Embryonic facial prominence (tissue), 1 donor: ENCODE results near the gene GDI1.
A peak's percentile ranks its signal among the peaks of the same experiment; 100 is the strongest.
"Not testable (repeated sequence)": the region's sequence is repeated elsewhere in the genome, so short reads cannot be mapped to it uniquely, and the experiment has no call there.

Experiments used
- DNase-seq: peaks from one replicate; pipeline ENCODE4 v3.0.0-alpha.2; 2016; ENCODE audit errors: extremely low spot score

Gene GDI1

DNA sequence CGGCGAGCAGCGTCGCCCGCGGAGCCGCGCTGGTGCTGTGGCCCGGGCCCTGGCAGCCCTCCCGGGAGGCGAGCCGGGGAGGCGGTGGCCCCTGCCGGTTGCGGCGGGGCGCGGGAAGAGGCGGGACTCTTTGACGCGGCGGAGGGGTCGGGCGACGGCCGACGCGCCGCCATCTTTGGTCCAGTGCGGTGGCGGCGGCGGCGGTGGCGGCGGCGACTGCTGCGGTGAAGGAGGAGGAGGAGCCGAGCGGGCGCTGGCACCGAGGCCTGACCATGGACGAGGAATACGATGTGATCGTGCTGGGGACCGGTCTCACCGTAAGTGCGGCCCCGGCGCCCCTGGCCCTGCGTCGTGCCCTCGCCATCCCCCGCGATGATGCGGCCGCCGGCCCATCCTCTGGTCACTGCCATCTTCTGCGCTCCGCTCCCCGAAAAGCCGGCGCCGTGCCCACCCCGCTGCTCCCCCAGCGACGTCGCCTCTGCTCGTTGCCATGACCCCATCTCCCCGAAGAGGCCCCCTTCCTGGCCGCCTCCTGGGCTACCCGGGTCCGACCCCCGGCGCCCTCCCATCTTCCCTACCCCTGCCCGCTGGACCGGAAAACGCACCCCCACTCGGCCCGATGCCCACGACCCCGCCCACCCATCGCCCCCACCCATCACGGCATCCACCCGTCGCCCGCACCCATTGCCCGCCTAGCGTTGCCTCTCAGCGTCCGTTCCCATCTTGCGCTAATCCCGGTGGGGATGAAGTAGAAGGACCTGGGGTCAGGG, at the start of gene GDI1:
Gene GDI1, plus strand, starts transcription at position 172 of the 770 bp plus-strand sequence. Its CDS starts 101 bp downstream, at position 273.
- DNase-seq = no peak

DNA sequence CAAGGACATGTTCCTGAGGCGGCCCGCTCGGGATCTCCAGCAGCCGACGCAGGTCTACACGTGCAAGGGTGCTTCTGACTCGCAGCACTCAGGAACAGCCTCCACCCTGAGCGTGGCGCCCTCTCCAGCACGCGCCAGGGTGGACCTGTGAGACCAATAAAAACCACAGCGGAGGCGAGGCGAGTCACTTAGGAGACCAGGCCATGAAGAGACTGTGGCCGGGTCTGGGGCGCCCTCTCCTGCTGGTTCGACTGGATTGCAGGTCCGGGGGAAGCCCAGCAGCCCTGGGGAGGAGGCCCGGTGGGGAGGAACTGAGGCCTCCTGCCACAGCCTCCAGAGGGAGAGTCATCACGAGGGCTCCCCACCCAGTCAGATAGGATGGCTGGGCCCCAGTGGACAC, 48.9 kb upstream of the GDI1 start:
- not testable (repeated sequence) for DNase-seq

DNA sequence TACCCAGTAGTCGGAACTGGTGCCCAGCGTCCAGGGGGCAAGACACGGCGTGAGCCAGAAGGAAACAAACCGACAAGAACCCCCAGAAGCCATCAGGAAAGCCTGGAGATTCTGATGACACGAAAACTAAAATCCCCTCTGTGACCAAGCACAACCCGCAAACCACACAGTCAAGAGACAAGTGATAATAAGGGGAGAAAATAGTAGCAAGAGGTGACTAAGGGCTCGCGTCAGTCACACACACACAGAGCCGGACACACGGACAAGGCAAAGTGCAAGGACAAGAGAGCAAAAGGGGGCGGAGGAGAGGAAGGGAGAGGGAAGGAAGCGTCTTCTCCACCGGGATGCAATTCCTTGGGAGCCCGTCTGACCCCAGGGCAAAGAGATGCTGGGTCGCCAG, 48.3 kb upstream of the GDI1 start:
- not testable (repeated sequence) for DNase-seq

DNA sequence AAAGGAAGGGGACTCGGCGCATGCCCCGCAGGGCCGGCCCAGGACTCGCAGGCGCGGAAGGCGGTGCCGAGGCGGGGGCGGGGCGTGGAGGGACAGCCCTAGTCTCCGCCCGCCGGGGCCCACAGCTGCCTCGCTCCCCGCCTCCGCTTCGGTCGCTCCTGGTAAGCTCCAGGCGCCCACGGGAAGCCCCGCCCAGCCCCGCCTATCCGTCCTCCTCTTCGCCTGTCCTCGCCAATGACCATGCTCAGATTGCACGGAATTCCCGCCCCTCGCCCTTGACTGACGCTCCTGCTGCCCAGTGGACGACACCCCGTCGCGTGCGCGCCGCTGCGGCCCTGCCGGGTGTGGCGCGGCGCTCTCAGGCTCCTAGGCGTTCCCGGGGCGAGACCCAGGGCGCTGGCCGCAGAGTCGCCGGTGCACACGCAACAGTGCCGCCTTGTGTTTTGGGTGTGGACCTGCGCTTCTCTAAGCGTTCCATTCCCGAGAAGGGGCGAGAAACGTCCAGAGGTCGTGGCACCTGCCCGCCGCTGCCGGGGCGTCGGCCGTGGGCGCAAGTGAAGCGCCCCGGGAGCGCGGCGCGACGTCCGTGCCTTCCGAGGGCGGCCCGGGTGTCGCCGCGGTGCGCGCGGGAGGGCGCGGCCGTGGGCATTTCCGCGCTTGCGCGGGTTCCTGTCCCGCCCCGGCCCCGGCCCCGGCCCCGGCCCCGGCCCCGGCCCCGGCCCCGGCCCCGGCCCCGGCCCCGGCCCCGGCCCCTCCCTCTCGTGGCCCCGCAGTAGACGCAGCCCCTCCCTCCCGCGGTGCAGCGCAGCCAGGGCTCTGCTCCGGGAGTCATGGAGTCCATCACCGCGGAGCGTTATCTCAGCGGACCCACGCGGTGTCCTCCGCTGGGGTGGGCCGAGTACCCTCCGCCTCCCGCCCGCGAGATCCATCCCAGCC, 46.9 kb upstream of the GDI1 start:
- DNase-seq = not testable (repeated sequence)

DNA sequence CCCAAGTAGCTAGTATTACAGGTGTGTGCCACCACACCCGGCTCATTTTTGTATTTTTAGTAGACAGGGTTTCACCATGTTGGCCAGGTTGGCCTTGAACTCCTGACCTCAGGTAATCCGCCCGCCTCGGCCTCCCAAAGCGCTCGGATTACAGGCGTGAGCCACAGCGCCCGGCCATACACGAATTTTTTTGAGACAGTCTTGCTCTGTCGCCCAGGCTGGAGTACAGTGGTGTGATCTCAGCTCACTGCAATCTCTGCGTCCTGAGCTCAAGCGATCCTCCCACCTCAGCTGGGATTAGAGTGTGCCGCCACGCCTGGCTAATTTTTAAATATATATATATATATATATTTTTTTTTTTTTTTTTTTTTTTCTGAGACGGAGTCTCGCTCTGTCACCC, 40.6 kb upstream of the GDI1 start:
- DNase-seq = not testable (repeated sequence)

DNA sequence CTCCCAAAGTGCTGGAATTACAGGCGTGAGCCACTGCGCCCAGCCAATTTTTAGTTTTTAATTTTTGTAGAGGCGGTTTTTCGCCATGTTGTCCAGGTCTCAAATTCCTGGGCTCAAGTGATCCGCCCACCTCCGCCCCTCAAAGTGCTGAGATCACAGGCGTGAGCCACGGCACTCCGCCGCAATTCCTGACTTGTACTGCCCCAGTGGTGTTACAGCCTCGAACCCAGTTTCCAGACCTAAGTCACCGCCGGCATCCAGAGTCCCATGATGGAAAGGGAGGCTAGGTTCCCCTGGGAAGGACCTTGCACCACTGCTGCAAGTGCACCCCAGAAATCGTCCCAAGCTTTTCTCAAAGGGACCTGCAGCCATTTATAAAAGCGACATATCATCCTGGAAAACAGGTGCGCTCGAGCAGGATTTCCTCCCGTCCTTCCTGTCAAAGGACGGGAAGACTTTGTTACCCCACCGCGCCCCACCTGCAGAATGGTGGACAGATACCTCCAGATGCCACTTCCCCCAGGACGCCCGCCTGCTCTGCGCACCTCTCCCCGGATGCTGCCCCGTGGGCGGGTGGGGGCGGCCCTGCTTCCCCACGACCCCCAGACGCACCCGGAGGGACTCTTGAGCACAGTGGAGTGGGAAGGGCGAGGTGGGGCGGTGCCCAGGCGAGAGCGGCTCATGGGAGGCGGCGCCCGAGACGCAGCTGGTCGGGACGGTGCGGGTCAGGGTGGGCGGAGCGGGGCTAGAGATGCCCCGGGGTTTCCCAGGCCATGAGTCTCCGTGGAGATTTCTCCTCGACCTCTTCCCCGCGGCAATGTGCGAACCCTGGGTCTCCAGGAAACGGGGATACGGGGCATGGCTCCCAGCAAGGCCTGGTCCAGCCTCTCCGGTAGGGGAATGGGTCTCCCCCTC, 39.7 kb upstream of the GDI1 start:
- no peak for DNase-seq

DNA sequence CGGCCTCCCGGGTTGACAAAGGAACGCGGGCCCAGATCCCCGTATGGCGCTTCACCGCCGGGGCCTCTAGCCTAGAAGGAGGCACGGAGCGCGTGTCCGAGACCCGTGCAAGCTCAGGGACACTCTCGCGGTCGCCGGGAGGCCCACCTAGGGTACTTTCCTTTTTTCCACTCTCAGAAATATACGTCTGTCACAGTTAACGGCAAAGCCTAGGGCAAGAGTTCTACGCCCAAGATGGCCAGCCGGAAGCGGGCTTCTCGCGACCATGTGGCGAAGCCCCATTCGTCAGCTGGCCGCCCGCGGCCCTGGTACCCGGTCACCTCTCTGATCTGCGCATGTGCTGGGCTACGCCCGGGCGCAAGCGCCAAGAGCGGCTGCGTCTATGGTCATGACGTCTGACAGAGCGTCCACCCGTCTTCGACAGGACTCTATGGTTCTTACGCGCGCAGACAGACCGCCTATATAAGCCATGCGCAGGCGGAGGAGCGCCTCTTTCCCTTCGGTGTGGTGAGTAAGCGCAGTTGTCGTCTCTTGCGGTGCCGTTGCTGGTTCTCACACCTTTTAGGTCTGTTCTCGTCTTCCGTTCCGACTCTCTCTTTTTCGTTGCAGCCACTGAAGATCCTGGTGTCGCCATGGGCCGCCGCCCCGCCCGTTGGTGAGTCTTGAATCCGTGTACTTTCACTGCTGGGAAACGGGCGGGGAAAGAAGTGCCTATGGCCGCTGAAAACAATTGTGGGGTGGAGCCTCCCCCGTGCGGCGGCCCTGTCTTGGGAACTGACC, 38.9 kb upstream of the GDI1 start, which contains the start of gene RPL10:
Gene RPL10, plus strand, starts transcription at position 490 of the 780 bp plus-strand sequence. Its CDS starts 143 bp downstream, at position 633.
- peak; percentile 89 for DNase-seq

DNA sequence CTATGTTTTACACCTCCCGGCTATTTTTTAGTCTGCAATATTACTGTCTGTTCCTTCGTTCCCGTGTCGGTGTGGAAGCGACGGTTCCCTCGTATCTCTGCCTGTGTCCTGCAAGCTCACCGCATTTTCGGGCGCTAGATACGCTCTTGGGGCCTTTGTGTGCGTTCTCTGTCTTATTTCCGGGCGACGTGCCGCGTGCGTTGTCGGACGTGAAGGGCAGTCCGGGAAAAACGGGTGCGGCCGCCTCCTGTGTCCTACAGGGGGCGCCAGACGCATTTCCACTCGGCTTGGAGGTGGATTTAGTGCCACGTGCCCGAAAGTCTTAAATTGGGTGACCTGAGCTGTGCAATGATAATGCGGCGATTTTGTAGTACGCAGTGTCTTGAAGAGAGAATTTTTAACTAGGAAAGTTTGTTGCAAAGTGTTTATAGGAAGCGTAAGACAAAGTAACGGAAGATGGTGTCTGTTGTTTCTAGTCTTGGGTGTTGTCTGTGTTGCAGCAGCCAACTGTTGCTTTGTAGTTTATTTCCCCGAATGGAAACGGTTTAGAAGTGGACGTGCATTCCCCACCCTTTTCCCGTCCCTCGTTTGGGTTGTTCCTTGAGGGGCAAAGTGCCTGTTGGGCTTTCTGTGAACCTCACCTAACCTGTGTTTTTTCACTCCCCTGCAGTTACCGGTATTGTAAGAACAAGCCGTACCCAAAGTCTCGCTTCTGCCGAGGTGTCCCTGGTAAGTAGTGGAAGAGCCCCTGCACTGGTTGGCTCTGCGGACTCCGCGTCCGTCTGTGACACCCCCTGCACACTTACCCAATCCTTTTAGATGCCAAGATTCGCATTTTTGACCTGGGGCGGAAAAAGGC, 38.1 kb upstream of the GDI1 start:
- DNase-seq = no peak

DNA sequence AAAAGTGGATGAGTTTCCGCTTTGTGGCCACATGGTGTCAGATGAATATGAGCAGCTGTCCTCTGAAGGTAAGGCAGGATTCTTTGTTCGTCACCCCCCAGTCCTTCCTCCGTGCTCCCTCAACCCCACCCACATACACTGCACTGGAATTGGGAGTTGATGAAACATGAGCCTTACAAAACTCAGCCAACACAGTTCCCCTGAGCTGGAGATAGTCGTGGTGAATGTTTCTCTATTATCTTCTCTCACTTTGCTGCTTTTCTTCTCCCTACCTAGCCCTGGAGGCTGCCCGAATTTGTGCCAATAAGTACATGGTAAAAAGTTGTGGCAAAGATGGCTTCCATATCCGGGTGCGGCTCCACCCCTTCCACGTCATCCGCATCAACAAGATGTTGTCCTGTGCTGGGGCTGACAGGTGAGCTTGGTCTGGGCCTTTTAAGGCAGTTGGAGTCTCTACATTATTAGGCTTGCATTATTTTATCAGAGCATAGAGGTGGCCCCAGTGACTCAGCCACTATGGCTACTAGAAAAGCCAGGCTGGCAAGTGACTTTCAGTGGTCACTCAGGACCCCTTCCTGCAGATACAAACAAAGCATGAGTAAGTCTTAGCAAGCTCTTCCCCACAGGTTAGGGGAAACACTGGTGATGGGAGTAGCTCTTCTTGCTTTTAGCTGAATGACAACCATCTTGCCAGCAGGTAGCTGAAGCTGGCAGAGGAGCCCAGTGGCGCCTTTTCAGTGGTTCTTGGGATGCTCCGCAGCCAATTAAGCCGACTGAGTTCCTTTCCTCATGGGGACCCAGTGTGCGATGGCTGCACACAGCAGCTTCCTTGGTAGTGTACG, 37.2 kb upstream of the GDI1 start:
- no peak for DNase-seq

DNA sequence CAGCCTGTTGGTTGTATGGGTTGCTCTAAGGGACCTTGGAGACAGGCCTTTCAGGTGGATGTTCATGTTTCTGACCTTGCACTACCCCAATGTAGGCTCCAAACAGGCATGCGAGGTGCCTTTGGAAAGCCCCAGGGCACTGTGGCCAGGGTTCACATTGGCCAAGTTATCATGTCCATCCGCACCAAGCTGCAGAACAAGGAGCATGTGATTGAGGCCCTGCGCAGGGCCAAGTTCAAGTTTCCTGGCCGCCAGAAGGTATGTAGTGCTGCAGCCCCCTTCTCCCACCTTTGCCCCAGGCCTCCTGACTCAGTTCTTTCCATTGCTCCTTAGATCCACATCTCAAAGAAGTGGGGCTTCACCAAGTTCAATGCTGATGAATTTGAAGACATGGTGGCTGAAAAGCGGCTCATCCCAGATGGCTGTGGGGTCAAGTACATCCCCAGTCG, 36.6 kb upstream of the GDI1 start:
- DNase-seq = not testable (repeated sequence)

DNA sequence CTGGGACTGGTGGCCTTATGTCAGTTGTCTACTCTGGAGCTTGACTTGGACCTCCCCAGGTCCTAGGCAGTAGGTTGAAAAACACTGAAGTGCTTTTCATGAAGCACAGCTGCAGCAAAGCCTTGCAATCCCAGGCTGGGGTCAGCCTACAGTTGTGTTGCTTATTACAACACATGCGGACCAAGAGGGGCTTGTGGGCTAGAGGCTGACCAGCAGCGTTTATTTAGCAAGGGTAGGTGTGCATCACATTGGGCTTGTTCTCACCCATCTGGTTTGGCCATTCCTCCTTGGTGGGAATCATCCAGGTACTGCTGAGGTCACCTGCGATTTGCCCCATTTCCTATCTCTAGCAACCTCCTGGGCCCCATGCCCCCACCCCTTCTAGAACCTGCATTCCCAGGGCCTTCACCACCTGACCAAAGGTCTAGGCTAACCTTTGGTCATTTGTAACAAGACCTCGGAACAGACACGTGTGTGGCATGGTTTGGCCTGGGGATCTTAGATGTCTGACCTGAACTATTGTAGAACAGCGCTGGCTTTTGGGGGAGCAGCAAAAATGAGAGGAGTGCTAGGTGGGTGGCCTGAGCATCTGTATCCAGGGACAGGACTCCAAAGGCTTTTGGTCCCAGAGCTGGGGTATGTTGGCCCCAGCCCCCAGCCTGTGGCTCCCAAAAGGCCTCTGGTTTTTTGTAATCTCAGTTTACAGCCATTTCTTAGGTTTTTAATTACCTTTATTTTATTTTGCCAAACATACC, 35.7 kb upstream of the GDI1 start:
- DNase-seq = no peak

DNA sequence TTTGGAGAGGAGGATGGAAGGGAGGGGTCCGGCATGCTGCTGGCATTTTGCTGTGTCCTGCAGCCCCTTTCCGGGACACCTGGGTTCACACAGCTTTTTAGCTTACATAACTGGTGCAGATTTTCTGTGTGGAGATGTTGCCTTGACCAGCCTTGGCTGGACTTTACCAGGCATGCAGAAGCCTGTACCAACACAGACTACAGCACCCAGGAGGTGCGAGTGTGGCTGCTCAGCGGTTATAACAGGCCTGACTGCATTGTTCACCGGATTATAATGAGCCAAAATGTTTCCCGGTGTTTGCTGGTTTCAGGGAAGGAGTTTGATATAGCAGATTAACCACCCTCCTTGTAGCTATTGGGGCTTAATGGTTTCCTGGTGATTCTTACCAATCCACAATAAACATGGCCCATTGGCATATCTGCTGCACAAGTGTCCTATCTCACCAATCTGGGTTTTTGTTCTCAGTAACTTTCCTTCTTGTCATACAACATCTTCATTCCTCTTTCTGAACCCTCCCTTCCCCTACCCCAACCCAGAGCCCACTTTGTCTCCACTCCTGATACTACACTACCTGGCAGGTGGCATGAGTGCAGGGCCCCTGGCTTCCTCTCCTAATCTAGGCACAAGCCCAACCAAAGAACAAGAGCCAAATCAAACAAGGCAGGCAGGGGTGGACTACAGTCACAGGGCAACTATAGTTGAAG, 34.9 kb upstream of the GDI1 start:
- no peak for DNase-seq

DNA sequence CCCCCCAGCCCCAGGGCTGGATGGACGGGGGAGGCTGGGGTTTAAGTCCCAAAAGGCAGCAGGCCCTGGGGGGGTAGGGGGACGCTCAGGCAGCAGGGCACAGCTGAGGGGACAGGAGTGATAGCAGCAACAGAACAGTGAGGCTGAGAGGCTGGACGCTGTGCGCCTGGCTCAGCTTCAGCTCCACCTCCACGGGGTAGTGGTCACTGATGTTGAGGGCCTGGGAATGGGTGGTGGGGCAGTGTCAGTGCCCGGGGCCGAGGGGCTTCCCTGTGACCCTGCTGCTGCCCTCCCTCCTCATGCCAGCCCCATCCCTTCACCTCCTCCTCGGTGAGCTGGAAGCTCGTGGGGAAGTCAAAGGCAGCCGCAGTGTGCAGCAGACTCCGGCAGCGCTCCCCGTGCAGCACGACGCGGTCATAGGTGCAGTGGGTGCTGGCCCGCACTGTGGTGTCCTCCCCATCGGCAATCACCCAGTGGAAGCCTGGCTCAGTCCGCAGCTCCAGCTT, 34.3 kb upstream of the GDI1 start:
- no peak for DNase-seq

DNA sequence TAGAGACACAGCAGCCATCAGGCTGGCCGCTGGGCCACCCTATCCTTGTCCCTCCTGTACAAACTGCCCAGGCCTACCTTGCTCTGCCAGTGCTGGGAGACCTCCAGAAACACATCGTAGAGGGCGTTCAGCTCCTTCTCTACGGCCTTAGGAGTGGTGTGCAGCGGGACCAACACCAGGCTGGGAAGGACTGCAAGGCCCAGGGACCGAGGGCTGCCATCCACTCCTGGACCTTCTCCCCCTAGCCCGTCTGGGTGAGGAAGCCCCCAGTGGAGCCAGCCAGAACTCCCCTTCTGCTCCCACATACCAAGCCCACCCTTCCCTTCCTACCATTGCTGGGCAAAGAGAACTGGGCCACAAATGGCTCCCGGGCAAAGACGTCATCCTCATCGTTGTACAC, 33.8 kb upstream of the GDI1 start:
- no peak for DNase-seq

DNA sequence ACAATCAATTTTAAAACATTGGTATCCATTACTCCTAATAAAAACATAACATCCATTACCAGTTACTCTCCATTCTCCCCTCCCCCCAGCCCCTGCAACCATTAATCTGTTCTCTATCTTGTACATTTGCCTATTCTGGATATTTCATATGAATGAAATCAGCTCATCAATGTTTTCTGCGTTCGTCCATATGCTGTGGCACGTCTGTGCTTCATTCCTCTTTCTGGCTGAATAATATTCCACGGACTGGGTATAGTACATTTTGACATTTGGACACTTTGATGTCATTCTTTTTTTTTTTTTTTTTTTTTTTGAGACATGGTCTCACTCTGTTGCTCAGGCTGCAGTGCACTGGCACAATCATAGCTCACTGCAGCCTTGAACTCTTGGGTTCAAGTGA, 33.1 kb upstream of the GDI1 start:
- DNase-seq = no peak

DNA sequence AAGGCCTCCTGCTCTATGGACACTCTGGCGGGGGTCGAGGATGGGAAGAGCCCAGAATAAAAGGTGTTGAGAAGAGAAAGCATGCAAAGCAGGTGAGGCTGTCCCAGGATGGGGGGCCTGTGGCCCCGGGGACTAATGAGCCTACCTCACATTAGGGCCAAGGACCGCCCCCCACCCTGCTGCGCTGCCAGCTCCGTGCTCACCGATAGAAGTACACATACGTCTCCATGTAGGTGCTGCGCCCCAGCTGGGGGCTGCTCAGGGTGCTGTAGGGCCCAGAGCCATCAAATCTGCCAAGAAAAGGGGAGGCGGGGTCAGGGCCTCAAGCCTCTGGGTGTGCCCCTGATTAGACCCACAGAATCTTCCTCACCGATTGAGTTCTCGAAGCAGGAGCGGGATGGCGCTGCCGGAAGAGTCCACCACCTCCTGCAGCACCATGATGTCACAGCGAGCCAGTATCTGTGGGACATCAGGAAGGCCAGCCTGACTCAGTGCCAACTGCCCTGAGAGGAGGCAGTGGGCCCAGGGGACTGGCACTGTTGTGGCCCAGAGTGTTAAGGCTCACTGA, 32.2 kb upstream of the GDI1 start:
- DNase-seq = no peak
